Measurements from ENCODE around the gene VDAC1.

- TF ChIP-seq, protein P1, sequence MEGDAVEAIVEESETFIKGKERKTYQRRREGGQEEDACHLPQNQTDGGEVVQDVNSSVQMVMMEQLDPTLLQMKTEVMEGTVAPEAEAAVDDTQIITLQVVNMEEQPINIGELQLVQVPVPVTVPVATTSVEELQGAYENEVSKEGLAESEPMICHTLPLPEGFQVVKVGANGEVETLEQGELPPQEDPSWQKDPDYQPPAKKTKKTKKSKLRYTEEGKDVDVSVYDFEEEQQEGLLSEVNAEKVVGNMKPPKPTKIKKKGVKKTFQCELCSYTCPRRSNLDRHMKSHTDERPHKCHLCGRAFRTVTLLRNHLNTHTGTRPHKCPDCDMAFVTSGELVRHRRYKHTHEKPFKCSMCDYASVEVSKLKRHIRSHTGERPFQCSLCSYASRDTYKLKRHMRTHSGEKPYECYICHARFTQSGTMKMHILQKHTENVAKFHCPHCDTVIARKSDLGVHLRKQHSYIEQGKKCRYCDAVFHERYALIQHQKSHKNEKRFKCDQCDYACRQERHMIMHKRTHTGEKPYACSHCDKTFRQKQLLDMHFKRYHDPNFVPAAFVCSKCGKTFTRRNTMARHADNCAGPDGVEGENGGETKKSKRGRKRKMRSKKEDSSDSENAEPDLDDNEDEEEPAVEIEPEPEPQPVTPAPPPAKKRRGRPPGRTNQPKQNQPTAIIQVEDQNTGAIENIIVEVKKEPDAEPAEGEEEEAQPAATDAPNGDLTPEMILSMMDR (conservative IDR thresholded peaks at IDR 0.05; ENCODE audit: low read length) = 0 out of 2 replicates have a peak, but pooled peaks have one; percentile 17
- no peak for TF ChIP-seq EZH2phosphoT487 (IDR thresholded peaks at IDR 0.05; ENCODE audit: borderline replicate concordance, low read depth, low read length)
Measured at GRCh38 chr5:133968204-133968980, 36.4 kb downstream of the VDAC1 start, which contains the start of gene C5orf15.

Measured in OCI-LY7 (cell line).